ENCODE data around the gene EIF2AK2.
A peak's percentile ranks its signal among the peaks of the same experiment; 100 is the strongest.

The EIF2AK2 gene

DNA sequence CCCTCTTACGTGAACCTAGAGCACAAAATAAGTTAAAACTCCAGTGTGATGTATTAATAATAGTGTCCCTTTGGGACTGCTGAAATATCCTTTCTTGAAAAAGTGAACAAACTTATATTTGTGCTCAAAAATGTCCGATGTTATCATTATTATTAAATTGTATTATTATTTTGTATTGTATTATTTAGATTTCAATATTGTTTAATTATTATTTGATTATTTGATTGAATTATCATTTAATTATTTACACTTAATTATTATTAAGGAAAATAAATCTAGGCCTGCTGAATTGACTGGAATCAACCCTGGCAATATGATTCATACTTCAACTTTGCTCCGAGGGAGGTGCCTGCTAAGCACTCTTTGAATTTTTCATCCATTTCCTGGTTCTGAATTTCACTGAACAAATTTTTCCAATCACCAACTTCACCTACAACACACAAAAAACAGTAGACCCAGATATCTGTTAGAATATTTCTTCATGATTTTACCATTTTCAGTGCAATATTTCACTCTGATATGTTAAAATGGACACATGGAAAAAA lies 10.9 kb upstream of the EIF2AK2 start:
- Histone ChIP-seq H3K27me3 (ENCODE audit: insufficient read depth, low read depth) (no peaks in the 10 kb centered on the region), H4K20me1 (ENCODE audit: insufficient read depth) (no peaks in the 10 kb centered on the region), H2AFZ (ENCODE audit: low read depth) (peak overlapping the region; percentile 13; the same call in 1 of the 2 replicates), H3K27ac (no peak overlapping the region), H3K79me2 (ENCODE audit: insufficient read depth, low read depth) (no peaks in the 10 kb centered on the region), H3K4me1 (ENCODE audit: low read depth, poor library complexity, severe bottlenecking) (peaks cover 4% of the 10 kb centered on the region), H3K9ac (no peak overlapping the region), H3K4me2 (no peak overlapping the region), H3K4me3 (IDR thresholded peaks at IDR 0.05; ENCODE audit: insufficient read depth, low read depth, low read length) (no peak overlapping the region), H3K36me3 (ENCODE audit: insufficient read depth) (no peaks in the 10 kb centered on the region)
- TF ChIP-seq, protein P1, sequence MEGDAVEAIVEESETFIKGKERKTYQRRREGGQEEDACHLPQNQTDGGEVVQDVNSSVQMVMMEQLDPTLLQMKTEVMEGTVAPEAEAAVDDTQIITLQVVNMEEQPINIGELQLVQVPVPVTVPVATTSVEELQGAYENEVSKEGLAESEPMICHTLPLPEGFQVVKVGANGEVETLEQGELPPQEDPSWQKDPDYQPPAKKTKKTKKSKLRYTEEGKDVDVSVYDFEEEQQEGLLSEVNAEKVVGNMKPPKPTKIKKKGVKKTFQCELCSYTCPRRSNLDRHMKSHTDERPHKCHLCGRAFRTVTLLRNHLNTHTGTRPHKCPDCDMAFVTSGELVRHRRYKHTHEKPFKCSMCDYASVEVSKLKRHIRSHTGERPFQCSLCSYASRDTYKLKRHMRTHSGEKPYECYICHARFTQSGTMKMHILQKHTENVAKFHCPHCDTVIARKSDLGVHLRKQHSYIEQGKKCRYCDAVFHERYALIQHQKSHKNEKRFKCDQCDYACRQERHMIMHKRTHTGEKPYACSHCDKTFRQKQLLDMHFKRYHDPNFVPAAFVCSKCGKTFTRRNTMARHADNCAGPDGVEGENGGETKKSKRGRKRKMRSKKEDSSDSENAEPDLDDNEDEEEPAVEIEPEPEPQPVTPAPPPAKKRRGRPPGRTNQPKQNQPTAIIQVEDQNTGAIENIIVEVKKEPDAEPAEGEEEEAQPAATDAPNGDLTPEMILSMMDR (conservative IDR thresholded peaks at IDR 0.05; ENCODE audit: low read depth, low read length) = no peak

DNA sequence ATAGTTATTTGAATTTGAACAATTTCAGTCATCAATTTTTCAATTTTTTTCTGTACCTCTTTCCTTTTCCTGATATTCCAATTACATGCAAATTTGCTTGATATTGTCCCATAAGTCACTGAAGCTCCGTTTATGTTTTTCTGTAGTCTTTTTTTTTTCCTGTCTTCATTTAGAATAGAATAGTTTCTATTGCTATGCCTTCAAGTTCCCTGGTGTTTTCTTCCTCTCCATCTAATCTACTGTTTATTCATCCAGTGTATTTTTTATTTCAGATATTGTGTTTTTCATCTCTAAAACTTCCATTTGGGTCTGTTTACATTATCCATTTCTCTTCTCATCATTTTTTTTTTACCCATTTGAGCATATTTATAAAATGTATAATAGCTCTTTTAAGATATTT lies 8.0 kb upstream of the EIF2AK2 start:
- TF ChIP-seq, protein P1 (conservative IDR thresholded peaks at IDR 0.05; ENCODE audit: low read depth, low read length) = no peak
- no peaks in the 10 kb centered on the region for H3K79me2 ChIP-seq (ENCODE audit: insufficient read depth, low read depth)
- no peak overlapping the region for H3K27ac ChIP-seq
- no peak overlapping the region for H3K9ac ChIP-seq
- no peak overlapping the region for H2AFZ ChIP-seq (ENCODE audit: low read depth)
- peaks cover 4% of the 10 kb centered on the region for H3K4me1 ChIP-seq (ENCODE audit: low read depth, poor library complexity, severe bottlenecking)
- no peaks in the 10 kb centered on the region for H4K20me1 ChIP-seq (ENCODE audit: insufficient read depth)
- H3K27me3 ChIP-seq (ENCODE audit: insufficient read depth, low read depth) = no peaks in the 10 kb centered on the region
- no peak overlapping the region for H3K4me3 ChIP-seq (IDR thresholded peaks at IDR 0.05; ENCODE audit: insufficient read depth, low read depth, low read length)
- H3K36me3 ChIP-seq (ENCODE audit: insufficient read depth) = no peaks in the 10 kb centered on the region
- no peak overlapping the region for H3K4me2 ChIP-seq

DNA sequence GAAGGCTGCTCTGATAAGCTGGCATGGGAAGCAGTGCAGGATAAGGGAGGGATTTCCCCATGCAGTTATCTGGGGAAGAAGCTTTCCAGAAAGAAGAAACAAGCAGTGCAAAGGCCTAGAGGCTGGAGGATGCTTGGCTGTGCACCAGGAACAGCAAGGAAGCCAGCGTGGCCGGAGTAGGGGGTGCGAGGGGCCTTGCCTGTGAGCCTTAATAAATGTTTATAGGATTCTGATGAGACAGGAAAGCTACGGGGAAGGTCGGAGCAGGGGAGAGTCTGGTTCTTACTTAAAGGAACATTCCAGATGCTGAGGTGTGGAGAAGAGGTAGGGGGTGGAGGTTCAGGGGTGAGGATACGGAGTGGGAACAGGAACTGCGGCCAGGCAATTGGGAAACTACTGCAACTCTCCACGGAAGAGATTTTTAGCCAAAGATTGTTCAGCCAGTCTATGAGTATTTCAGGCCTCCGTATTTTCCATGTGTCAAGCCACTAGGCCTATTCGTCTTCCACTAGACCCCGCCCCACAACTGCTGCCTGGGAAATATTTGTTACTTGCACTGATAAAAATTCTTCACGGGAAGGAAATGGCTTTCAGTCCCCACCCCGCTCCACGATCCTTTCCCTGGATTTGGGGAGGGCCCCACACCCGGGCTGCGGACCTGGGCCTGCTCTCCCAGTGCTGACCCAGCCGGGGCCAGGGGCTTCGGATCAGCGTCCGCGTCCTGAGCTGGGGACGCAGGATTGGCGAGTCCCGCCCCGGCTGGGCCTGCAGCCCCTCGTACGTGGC lies 516 bp downstream of the EIF2AK2 start:
- H3K4me1 ChIP-seq (ENCODE audit: low read depth, poor library complexity, severe bottlenecking) = peaks cover 19% of the 10 kb centered on the region
- peaks cover 14% of the 10 kb centered on the region; the same call in 1 of the 2 replicates for H3K79me2 ChIP-seq (ENCODE audit: insufficient read depth, low read depth)
- H3K27ac ChIP-seq = peak overlapping the region; percentile 43; the same call in 1 of the 2 replicates
- no peaks in the 10 kb centered on the region for H3K27me3 ChIP-seq (ENCODE audit: insufficient read depth, low read depth)
- H4K20me1 ChIP-seq (ENCODE audit: insufficient read depth) = no peaks in the 10 kb centered on the region
- H3K4me2 ChIP-seq = peak overlapping the region; percentile 95
- H2AFZ ChIP-seq (ENCODE audit: low read depth) = peak overlapping the region; percentile 83
- TF ChIP-seq, protein P1 (conservative IDR thresholded peaks at IDR 0.05; ENCODE audit: low read depth, low read length) = no peak
- peak overlapping the region; percentile 87 for H3K9ac ChIP-seq
- no peaks in the 10 kb centered on the region for H3K36me3 ChIP-seq (ENCODE audit: insufficient read depth)
- H3K4me3 ChIP-seq (IDR thresholded peaks at IDR 0.05; ENCODE audit: insufficient read depth, low read depth, low read length) = peak overlapping the region; percentile 74

DNA sequence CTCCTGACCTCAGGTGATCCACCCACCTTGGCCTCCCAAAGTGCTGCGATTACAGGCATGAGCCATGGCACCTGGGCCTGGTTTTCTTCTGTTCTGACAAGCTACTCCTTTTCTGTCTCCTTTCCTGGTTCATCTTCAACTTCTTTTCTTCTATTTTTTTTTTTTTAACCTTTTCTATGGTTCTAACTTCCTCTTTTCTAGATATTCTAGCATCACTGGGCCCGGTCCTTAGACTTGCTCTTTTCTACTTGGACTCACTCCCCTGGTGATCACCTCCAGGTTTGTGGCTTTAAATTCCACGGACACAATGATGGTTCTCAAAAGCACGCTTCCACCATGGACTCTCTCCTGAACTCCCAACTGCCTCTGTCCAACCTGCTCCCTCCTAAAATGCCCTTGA lies 2.0 kb downstream of the EIF2AK2 start:
- TF ChIP-seq, protein P1 (conservative IDR thresholded peaks at IDR 0.05; ENCODE audit: low read depth, low read length) = no peak
- Histone ChIP-seq H3K36me3 (ENCODE audit: insufficient read depth) (no peaks in the 10 kb centered on the region), H3K4me1 (ENCODE audit: low read depth, poor library complexity, severe bottlenecking) (peaks cover 19% of the 10 kb centered on the region), H3K79me2 (ENCODE audit: insufficient read depth, low read depth) (peaks cover 14% of the 10 kb centered on the region; the same call in 1 of the 2 replicates), H3K9ac (no peak overlapping the region), H3K27ac (no peak overlapping the region), H3K4me3 (IDR thresholded peaks at IDR 0.05; ENCODE audit: insufficient read depth, low read depth, low read length) (no peak overlapping the region), H3K27me3 (ENCODE audit: insufficient read depth, low read depth) (no peaks in the 10 kb centered on the region), H3K4me2 (no peak overlapping the region), H2AFZ (ENCODE audit: low read depth) (no peak overlapping the region), H4K20me1 (ENCODE audit: insufficient read depth) (no peaks in the 10 kb centered on the region)

Measured in KMS-11 (cell line).